Amniotic epithelial cell (primary cell): ENCODE data around the gene GLP2R.
A peak's percentile ranks its signal among the peaks of the same experiment; 100 is the strongest.

Experiments
- DNase-seq: peaks from one replicate; pipeline ENCODE4 v3.0.0-alpha.2; 2010; ENCODE audit warnings: low read depth

The GLP2R gene

DNA sequence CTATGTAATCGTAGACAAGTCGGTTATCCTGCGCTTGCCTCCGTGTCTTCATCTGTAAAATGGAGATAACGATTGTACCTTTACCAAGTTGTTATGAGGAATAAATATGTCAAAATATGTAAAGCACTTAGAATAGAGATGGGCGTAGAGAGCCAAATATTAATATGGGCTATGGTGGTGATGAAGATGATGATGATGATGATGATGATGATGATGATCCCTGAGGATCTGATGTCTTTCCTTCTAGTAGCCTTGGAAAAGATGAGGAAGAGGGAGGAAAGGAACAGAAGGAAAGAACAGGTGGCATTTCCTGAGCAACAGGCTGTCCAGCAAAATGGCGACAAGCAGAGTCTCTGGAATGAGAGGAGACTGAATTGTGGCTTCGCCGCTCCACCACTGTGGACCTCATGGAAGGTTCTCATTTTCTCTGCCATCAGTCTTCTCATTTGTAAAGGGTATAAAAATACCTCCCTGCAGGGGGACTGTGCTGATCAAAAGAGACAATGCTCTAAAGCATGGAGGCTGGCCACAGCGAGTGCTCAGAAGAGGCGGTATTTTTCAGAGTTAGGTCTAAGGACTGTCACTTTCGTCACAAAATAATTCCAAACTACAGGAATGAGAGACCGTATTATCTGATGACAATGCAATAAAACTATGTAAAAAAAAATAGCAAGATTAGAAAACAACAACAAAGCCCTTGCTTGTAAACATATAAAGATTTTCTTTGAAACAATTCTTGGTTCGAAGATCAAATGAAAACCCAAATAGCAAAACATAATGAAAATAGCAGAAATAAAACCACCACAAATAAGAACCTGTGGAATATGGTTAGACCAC lies 96.5 kb downstream of the GLP2R start:
- DNase-seq: no peak

GRCh38 chr17:9924735-9925191 lies 99.0 kb downstream of the GLP2R start:
- DNase-seq: peak; percentile 61

DNA sequence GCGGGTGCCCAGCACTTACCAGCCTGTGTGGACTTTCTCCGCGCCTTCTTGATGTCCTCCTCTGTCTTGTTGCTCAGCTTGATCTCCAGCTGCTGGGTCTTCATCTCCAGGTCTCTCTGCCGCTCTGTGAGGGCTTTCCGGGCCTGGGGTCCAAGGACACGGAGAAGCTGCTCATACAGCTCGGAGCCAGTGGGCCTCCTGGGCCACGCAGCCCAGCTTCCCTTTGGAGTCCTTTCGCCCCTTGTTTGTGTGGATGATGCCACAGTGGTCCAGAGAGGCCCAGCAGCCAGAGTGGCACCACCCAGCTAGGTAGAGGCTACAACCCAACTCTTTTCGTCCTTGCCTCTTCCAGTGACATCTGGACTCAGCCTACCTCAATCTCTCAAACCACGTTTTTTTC lies 99.7 kb downstream of the GLP2R start:
- no peak for DNase-seq

DNA sequence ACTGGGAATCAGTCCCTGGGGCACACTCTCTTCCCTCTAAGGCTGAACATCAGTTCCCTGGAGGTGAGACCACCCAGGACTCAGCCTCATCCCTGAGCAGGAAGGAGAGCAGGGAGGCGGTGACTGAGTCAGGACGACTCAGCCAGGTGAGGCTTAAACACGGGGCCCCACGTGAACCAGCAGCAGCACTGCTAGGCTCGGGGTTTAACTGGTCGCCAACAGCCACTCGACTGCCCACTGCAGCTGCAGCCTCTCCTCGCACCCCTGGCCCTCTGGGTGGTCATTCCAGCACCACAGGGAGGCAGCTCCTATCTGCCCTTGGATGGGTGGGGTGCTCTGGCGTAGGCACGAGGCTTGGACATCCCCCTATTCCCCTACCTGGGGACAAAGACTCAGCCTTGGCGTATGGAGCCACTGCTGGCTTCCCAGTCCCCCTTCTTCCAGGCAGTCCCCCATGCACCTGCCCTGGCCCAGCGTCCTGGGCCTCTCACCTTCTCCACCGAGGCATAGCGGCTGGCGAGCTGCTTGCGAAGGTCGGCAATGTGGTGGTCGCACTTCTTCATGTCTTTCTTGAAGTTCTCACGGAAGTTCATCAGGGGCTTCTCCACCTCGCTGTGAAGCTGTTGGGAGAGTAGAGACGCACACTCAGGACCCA lies 100.6 kb downstream of the GLP2R start:
- DNase-seq: no peak

DNA sequence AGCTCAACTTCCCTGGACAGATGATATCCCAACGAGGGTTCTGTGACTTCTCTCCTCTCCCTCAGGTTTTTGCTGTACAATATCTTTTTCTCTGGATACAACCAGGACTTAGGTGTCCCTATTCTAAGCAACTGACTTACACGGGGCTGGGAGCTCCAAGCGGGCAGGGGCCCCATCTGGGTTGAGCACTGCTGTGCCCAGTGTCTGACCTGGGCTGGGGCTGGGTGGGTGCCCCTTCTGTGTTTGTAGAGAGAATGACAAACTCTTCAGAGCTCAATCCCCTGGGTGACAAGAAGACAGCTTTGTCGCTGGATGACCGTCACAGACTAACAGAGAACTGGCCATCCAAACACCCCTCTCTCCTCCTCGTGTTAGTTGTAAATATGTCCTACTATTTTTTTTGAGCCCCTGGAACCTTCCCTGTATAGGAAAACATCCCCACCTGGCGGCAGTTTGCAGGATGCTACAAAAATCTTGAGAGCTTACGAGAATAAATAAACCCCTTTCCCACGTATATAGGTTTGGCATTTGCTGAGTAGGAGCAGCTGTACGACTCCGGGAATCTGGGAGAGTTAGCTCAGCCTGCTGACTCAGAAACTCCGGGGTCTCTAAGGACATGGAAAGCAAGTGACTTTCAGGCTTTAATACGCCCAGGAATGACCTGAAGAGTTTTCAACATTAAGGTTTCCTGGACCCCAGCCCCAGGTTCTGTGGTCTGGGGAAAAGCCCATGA lies 103.0 kb downstream of the GLP2R start:
- peak; percentile 83 for DNase-seq

- peak; percentile 19 for DNase-seq
Measured at GRCh38 chr17:9929871-9930270, 104.1 kb downstream of the GLP2R start.

DNA sequence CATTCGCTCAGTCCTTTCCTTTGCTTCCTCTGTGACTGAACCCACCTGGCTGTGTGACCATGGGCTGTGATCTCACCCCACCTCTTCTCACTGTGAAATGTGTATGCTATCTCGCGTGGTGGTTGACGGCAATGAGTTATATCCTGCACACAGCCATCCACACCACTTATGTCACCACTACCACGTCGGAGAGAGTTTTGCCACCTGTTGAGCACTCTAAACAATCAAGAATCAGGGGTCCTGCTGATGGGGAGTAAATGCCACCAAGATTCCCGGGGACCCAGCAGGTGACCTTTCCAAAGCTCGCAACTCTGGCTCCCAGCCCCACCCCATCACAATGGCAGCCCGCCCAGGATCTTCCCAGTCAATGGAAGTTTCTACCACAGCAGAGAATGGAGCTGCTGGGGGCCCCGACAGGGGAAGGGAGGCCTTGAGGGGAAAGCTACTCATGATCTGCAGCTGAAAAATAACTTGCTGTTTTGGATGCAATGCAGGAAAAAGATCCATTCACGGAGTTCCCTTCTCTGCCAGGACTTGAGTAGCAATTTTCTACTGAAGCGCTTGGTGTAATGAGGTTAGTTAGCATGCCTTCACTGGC lies 105.5 kb downstream of the GLP2R start:
- no peak for DNase-seq

GRCh38 chr17:9932491-9932890 lies 106.8 kb downstream of the GLP2R start:
- peak; percentile 87 for DNase-seq

GRCh38 chr17:9934331-9934730 lies 108.6 kb downstream of the GLP2R start:
- DNase-seq: no peak

GRCh38 chr17:9935408-9935807 lies 109.7 kb downstream of the GLP2R start:
- peak; percentile 24 for DNase-seq

DNA sequence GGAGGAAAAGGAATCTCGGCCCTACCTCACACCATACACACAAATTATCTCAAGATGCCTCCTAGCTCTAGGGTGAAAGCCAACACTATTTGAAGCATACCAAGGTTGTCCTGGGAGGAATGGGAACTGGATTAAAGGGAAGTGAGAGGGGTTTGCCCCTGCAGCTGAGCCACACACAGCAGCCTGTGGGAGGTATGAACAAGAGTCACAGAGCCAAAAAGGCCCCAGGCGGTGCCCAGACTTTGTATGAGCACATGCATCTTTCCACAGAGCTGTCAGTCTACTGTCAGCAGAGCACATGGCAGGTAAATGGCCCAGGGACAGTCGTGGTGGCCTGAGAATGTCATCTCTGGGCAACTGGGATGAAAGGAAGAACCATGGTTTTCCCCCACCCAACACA lies 110.4 kb downstream of the GLP2R start:
- DNase-seq: no peak

GRCh38 chr17:9937241-9937761 lies 111.6 kb downstream of the GLP2R start:
- DNase-seq: no peak

- DNase-seq: no peak
Measured at GRCh38 chr17:9937901-9938300, 112.2 kb downstream of the GLP2R start.

GRCh38 chr17:9938764-9939163 lies 113.0 kb downstream of the GLP2R start:
- no peak for DNase-seq

GRCh38 chr17:9940841-9941240 lies 115.1 kb downstream of the GLP2R start:
- DNase-seq: no peak

DNA sequence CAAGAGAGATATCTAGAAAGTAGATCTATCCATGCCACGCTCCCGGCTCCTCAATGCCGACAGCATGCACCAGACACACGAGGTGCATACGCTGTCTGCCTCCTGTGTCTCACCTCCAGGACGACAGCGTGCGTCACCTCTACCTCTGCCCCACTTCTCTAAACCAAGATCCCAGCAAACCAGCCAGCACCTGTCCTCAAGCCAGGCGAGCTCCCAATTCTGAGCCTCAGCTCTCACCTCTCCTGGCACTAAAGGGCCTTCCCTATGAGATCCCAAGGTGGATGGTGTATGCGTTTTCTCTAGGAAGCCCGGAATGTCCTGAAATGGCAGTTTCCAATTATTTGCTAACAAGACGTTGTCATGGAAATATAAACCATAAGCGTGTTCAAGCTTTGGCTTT lies 115.6 kb downstream of the GLP2R start:
- DNase-seq: no peak
